ENCODE measurements around the gene ZC3H4. TPM values are rescaled to one million over a fixed set of nuclear protein-coding genes. Genes with fewer than 3 reads are reported as not detected.

Gene ZC3H4
- total and polyA plus RNA-seq, 2 donors (not counting 1 experiment from before 2014, with no cell fraction given): 8.4 to 13.5 TPM

GRCh38 chr19:47096721-47097120, 16.9 kb downstream of the ZC3H4 start:
- Histone ChIP-seq H3K27ac (ENCODE audit: insufficient read depth, low read length) (no peak overlapping the region), H3K27me3 (ENCODE audit: control insufficient read depth, insufficient read depth, low read length) (no peaks in the 10 kb centered on the region), H3K4me1 (ENCODE audit: control insufficient read depth, extremely low read depth, insufficient read depth, low read length) (peaks cover 6% of the 10 kb centered on the region), H3K9ac (ENCODE audit: insufficient read depth, low read length) (no peak overlapping the region), H3K4me3 (replicated peaks in 1 of 4; ENCODE audit: control extremely low read depth in 1 of 4, insufficient read depth in 1 of 4, low read depth in 3 of 4, low read length in 4 of 4) (no peak overlapping the region), H3K4me2 (ENCODE audit: extremely low read depth, insufficient read depth, low read length) (no peak overlapping the region), H3K9me3 (ENCODE audit: control insufficient read depth, insufficient read depth, low read depth, low read length) (no peaks in the 10 kb centered on the region), H3K36me3 (ENCODE audit: control insufficient read depth, insufficient read depth, low read length) (peaks cover 14% of the 10 kb centered on the region), H2AFZ (ENCODE audit: low read length) (no peak overlapping the region), H4K20me1 (ENCODE audit: control insufficient read depth, extremely low read depth, insufficient read depth, low read length) (no peaks in the 10 kb centered on the region), H3K79me2 (ENCODE audit: control insufficient read depth, insufficient read depth, low read length) (peaks cover 74% of the 10 kb centered on the region)
- TF ChIP-seq, protein P1, sequence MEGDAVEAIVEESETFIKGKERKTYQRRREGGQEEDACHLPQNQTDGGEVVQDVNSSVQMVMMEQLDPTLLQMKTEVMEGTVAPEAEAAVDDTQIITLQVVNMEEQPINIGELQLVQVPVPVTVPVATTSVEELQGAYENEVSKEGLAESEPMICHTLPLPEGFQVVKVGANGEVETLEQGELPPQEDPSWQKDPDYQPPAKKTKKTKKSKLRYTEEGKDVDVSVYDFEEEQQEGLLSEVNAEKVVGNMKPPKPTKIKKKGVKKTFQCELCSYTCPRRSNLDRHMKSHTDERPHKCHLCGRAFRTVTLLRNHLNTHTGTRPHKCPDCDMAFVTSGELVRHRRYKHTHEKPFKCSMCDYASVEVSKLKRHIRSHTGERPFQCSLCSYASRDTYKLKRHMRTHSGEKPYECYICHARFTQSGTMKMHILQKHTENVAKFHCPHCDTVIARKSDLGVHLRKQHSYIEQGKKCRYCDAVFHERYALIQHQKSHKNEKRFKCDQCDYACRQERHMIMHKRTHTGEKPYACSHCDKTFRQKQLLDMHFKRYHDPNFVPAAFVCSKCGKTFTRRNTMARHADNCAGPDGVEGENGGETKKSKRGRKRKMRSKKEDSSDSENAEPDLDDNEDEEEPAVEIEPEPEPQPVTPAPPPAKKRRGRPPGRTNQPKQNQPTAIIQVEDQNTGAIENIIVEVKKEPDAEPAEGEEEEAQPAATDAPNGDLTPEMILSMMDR (conservative IDR thresholded peaks at IDR 0.05 in 1 of 2, IDR thresholded peaks at IDR 0.05 in 1 of 2; ENCODE audit: low read depth in 1 of 2, low read length in 2 of 2): no peak
- no peak for TF ChIP-seq EZH2 (IDR thresholded peaks at IDR 0.05; ENCODE audit: low read length, missing control alignments)
- DNase-seq (ENCODE audit: low read depth in 2 of 2): no peak

DNA sequence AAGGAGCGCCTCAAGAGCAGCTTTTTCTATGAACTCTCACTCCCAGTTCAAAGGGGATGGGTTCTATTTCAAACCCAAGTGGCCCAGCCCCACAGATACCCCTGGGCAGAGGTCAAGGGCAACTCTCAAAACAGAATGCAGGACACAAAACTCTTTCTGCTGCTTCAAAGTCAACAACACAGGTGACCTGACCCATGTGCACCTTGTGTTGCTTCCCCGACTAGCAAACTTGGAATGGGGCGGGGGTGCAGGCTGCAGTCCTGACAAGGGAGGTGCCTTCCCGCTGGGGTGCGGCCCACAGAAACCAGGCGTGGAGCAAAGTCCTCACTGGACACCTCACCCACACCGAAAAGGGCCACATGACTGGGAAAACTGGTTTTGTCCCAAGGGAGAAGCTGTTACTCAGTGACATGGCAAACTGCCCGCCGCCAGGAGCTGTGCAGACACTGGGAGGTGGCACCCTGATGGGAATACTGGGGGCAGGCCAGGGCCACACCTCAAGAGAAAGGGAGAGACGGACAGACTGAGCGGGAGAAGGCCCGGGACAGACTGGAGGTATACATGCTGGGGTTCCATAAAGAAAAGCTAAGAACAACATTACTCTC, 17.4 kb downstream of the ZC3H4 start:
- H3K4me1 ChIP-seq (ENCODE audit: control insufficient read depth, extremely low read depth, insufficient read depth, low read length): peaks cover 6% of the 10 kb centered on the region
- H3K27me3 ChIP-seq (ENCODE audit: control insufficient read depth, insufficient read depth, low read length): no peaks in the 10 kb centered on the region
- no peaks in the 10 kb centered on the region for H4K20me1 ChIP-seq (ENCODE audit: control insufficient read depth, extremely low read depth, insufficient read depth, low read length)
- H3K4me2 ChIP-seq (ENCODE audit: extremely low read depth, insufficient read depth, low read length): no peak overlapping the region
- H3K4me3 ChIP-seq (replicated peaks in 1 of 4; ENCODE audit: control extremely low read depth in 1 of 4, insufficient read depth in 1 of 4, low read depth in 3 of 4, low read length in 4 of 4): no peak overlapping the region
- no peak for DNase-seq (ENCODE audit: low read depth in 2 of 2)
- no peak overlapping the region for H2AFZ ChIP-seq (ENCODE audit: low read length)
- H3K9me3 ChIP-seq (ENCODE audit: control insufficient read depth, insufficient read depth, low read depth, low read length): no peaks in the 10 kb centered on the region
- TF ChIP-seq EZH2 (IDR thresholded peaks at IDR 0.05; ENCODE audit: low read length, missing control alignments): no peak
- TF ChIP-seq, protein P1 (conservative IDR thresholded peaks at IDR 0.05 in 1 of 2, IDR thresholded peaks at IDR 0.05 in 1 of 2; ENCODE audit: low read depth in 1 of 2, low read length in 2 of 2): no peak
- H3K79me2 ChIP-seq (ENCODE audit: control insufficient read depth, insufficient read depth, low read length): peaks cover 72% of the 10 kb centered on the region
- H3K36me3 ChIP-seq (ENCODE audit: control insufficient read depth, insufficient read depth, low read length): peaks cover 14% of the 10 kb centered on the region
- H3K9ac ChIP-seq (ENCODE audit: insufficient read depth, low read length): no peak overlapping the region
- no peak overlapping the region for H3K27ac ChIP-seq (ENCODE audit: insufficient read depth, low read length)

GRCh38 chr19:47095476-47096099, 18.0 kb downstream of the ZC3H4 start:
- Histone ChIP-seq H3K27ac (ENCODE audit: insufficient read depth, low read length) (peak overlapping the region; percentile 25), H3K9ac (ENCODE audit: insufficient read depth, low read length) (no peak overlapping the region), H3K4me1 (ENCODE audit: control insufficient read depth, extremely low read depth, insufficient read depth, low read length) (peaks cover 6% of the 10 kb centered on the region), H4K20me1 (ENCODE audit: control insufficient read depth, extremely low read depth, insufficient read depth, low read length) (no peaks in the 10 kb centered on the region), H3K27me3 (ENCODE audit: control insufficient read depth, insufficient read depth, low read length) (no peaks in the 10 kb centered on the region), H3K4me3 (replicated peaks in 1 of 4; ENCODE audit: control extremely low read depth in 1 of 4, insufficient read depth in 1 of 4, low read depth in 3 of 4, low read length in 4 of 4) (no peak overlapping the region), H3K79me2 (ENCODE audit: control insufficient read depth, insufficient read depth, low read length) (peaks cover 66% of the 10 kb centered on the region), H2AFZ (ENCODE audit: low read length) (no peak overlapping the region), H3K9me3 (ENCODE audit: control insufficient read depth, insufficient read depth, low read depth, low read length) (no peaks in the 10 kb centered on the region), H3K36me3 (ENCODE audit: control insufficient read depth, insufficient read depth, low read length) (peaks cover 14% of the 10 kb centered on the region), H3K4me2 (ENCODE audit: extremely low read depth, insufficient read depth, low read length) (no peak overlapping the region)
- DNase-seq (ENCODE audit: low read depth in 2 of 2): peak in 1 of 2 donors; percentile 85
- TF ChIP-seq EZH2 (IDR thresholded peaks at IDR 0.05; ENCODE audit: low read length, missing control alignments): no peak
- TF ChIP-seq, protein P1 (conservative IDR thresholded peaks at IDR 0.05 in 1 of 2, IDR thresholded peaks at IDR 0.05 in 1 of 2; ENCODE audit: low read depth in 1 of 2, low read length in 2 of 2): no peak

Data from fibroblast of lung (primary cell).